HG02678 (cell line): ENCODE measurements around the gene ZDHHC19.

Experiments
- ATAC-seq: cut with Tn5 transposase; IDR thresholded peaks from one replicate; pipeline ENCODE4 v1.9.1; 2021; ENCODE audit warnings: mild to moderate bottlenecking, moderate library complexity; ENCODE audit not compliant: unreplicated experiment

The ZDHHC19 gene

DNA sequence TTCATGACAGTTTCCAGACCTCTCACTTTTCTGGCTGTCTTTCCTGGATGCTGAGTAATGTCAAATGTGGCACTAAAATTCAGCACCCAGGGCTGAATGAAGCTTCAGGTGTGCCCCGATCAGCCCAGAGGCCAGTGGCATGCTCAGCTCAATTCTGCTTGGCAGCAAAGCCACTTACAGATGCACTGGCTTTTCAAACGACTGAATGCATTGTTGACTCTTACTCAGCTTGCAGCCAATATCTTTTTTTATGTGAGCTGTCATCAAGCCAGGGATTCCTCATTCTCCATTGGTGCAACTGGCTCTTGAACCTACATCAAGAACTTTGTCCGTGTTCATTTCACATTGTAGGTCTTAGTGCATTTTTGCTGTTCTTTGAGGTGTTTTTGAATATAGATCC, 60.7 kb downstream of the ZDHHC19 start:
- ATAC-seq: no peak

DNA sequence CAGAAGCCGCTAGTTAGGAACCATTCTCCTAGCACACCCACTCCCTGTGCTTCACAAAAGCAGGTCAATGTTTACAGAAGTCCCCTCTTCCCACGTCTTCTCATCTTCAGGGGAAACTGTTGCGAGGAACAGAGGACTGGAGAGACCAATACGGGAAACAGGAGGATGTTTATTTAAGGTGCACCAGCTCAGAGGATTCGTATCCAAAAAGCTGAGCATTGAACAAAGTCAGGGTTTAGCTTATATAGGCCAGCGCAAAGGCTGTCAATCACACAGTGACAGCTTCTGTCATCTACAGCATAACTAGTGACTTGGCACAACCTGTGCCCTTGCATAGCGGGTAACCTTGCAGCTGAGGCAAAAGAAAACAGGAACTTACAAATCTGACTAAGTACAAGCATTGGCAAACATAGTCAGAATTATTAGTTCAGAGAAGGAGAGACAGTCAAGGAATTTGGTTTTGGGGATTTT, 61.3 kb downstream of the ZDHHC19 start:
- no peak for ATAC-seq

DNA sequence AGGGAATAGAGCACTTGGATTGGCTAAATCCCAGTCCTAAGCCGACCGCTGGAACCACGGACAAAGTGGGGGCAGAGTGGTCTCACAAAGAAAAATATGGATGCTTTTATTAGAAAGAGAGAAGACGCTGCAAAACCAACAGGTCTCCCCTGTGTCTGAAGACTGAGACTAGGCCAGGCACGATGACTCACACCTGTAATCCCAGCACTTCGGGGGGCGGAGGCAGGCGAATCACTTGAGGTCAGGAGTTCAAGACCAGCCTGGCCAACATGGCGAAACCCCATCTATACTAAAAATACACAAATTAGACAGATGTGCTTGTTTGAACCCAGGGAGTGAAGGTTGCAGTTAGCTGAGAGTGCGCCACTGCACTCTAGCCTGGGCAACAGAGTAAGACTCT, 61.8 kb downstream of the ZDHHC19 start:
- no peak for ATAC-seq
